Right lobe of liver (tissue), 6 donors: Measurements from ENCODE around the gene MAML2. TPM values are rescaled to one million over a fixed set of nuclear protein-coding genes. Genes with fewer than 3 reads are reported as not detected.

ENCODE experiments used
- ATAC-seq, 4 donors: fragments of 200-7000 bp; cut with Tn5 transposase; one replicate each; pipeline ENCODE4 v1.9.1; 2020; ENCODE audit warnings: mild to moderate bottlenecking in 4 of 4, moderate library complexity in 4 of 4
- DNase-seq, 3 donors: peaks; one replicate each; pipeline ENCODE4 v3.0.0-alpha.2; 2020
- H3K27ac ChIP-seq, 3 donors: fragments of 200-600 bp; one replicate each; pipeline ENCODE4 v1.8.0; 2022
- H3K27me3 ChIP-seq, 2 donors: fragments of 200-600 bp; one replicate each; pipeline ENCODE4 v1.8.0; 2022
- H3K36me3 ChIP-seq, 4 donors: fragments of 200-600 bp; sonication (generic) in 1 of 4; one replicate each; pipeline versions ENCODE4 v1.5.1 to v1.8.0; 2017 to 2022; ENCODE audit warnings: control low read depth in 1 of 4
- H3K4me1 ChIP-seq, 4 donors: fragments of 200-600 bp; sonication (generic) in 1 of 4; one replicate each; pipeline versions ENCODE4 v1.5.1 to v1.8.0; 2017 to 2022; ENCODE audit warnings: control low read depth in 1 of 4
- H3K4me3 ChIP-seq, 3 donors: fragments of 200-600 bp; one replicate each; pipeline ENCODE4 v1.8.0; 2022
- H3K9me3 ChIP-seq, 4 donors: fragments of 200-600 bp; sonication (generic) in 1 of 4; one replicate each; pipeline versions ENCODE4 v1.5.1 to v1.8.0; 2017 to 2022; ENCODE audit warnings: control low read depth in 1 of 4
- POLR2A ChIP-seq: fragments of 450-650 bp; IDR thresholded peaks from one replicate; pipeline ENCODE4 v1.6.1; 2017; ENCODE audit warnings: antibody characterized with exemption, mild to moderate bottlenecking
- WGBS: methylation state at CpG from one replicate; pipeline ENCODE4 v1.1.6; 2018; ENCODE audit warnings: low coverage, low lambda C conversion rate; ENCODE audit not compliant: insufficient coverage; ENCODE audit errors: missing lambda C conversion rate; 5-methylcytosine and 5-hydroxymethylcytosine counted together
- intact Hi-C, 2 donors: fragments of 100-400 bp; cut with DNase I; formaldehyde crosslinking; loops; one replicate each; pipeline versions ENCODE4 v1.11.2 to v1.14.1; 2022
- total RNA-seq, 6 experiments: library from RNA; depleted of rRNA in 2 of 6; stranded (reverse); fragments of >200 nt in 2 of 6; fragmentation: NEBNext Ultra II Directional in 3 of 6; extraction: Animal tissue kit (Norgen Biotek cat#: 25700) in 3 of 6; gene quantifications; one replicate each; pipeline versions ENCODE4 v1.1.0 to v1.2.4, GENCODE V29; 2016 to 2023
- TF ChIP-seq, protein P1 (sequence below), 4 donors: fragments of 200-600 bp in 3 of 4; fragments of 450-650 bp in 1 of 4; IDR thresholded peaks; one replicate each; pipeline versions ENCODE4 v1.5.1 to v1.8.0; 2016 to 2022; ENCODE audit warnings: antibody characterized with exemption in 4 of 4, mild to moderate bottlenecking in 2 of 4
- donor health status: DM: no; HTN: yes; CAD: no.
- donor health status: DM: no; HTN: no; CAD: no.
- donor health status: DM: no; HTN: no; CAD: no.
- donor health status: DM: no; HTN: yes; CAD: no.
- donor health status: DM: no; HTN: yes; CAD: no.

MAML2 gene
- total RNA-seq, 6 experiments from 2014 or later = 0.92 to 2.3 (median 1.9) TPM

DNA sequence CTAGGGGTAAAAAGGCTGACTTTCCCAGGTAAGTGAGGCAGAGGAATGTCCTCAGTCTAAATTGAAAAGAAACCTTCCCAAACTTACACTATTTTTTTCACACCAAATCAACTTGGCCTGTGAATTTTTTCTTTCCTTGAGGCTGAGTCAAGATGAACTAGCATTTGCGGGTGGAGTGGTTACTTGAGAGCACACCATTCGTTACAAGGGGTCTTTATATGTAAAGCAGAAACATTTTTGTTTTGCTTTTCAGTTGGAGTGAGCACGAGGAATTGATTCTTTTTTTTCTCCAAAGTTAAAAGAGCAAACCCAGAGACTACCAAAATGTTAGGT lies 36.4 kb downstream of the MAML2 start:
- H3K9me3 ChIP-seq = no peaks in the 10 kb centered on the region
- H3K36me3 ChIP-seq = no peaks in the 10 kb centered on the region
- TF ChIP-seq, protein P1, sequence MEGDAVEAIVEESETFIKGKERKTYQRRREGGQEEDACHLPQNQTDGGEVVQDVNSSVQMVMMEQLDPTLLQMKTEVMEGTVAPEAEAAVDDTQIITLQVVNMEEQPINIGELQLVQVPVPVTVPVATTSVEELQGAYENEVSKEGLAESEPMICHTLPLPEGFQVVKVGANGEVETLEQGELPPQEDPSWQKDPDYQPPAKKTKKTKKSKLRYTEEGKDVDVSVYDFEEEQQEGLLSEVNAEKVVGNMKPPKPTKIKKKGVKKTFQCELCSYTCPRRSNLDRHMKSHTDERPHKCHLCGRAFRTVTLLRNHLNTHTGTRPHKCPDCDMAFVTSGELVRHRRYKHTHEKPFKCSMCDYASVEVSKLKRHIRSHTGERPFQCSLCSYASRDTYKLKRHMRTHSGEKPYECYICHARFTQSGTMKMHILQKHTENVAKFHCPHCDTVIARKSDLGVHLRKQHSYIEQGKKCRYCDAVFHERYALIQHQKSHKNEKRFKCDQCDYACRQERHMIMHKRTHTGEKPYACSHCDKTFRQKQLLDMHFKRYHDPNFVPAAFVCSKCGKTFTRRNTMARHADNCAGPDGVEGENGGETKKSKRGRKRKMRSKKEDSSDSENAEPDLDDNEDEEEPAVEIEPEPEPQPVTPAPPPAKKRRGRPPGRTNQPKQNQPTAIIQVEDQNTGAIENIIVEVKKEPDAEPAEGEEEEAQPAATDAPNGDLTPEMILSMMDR (IDR thresholded peaks at IDR 0.05) = no peak
- TF ChIP-seq POLR2A = no peak
- H3K4me3 ChIP-seq = no peak overlapping the region
- intact Hi-C loops = no loop called here
- 18% methylated on average over 3 of the region's 3 CpGs for WGBS
- no peaks in the 10 kb centered on the region for H3K27me3 ChIP-seq
- DNase-seq (no peak), ATAC-seq (no peak)
- peak overlapping the region; percentile 7 to 58 (median 43) for H3K27ac ChIP-seq
- no peaks in the 10 kb centered on the region for H3K4me1 ChIP-seq

DNA sequence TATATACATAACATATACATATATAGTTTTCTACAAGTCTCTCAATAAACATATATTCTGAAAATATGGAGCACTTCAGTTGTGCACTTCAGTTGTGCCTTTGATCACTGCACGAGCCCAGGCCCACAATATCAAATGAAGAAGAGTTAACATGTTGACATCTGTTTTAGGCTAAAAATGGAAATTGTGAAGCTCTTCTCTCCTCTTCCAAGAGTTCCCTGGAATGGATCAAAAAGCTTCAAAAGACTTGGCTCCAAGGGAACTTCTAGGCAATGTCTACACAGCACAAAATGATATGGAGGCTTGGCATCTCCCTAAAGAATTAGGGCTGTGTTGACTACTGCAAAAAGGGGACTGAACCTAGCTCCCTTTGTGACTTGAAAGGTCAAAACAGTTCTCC lies 36.9 kb downstream of the MAML2 start:
- ATAC-seq (no peak), DNase-seq (no peak)
- intact Hi-C loops = no loop called here
- Histone ChIP-seq H3K27ac (peak overlapping the region; percentile 7 to 58 (median 43)), H3K36me3 (no peaks in the 10 kb centered on the region), H3K9me3 (no peaks in the 10 kb centered on the region), H3K4me3 (no peak overlapping the region), H3K27me3 (no peaks in the 10 kb centered on the region), H3K4me1 (no peaks in the 10 kb centered on the region)
- TF ChIP-seq, protein P1 (IDR thresholded peaks at IDR 0.05) = no peak
- no peak for TF ChIP-seq POLR2A
- WGBS = 62% methylated on average over 1 of the region's 1 CpG

DNA sequence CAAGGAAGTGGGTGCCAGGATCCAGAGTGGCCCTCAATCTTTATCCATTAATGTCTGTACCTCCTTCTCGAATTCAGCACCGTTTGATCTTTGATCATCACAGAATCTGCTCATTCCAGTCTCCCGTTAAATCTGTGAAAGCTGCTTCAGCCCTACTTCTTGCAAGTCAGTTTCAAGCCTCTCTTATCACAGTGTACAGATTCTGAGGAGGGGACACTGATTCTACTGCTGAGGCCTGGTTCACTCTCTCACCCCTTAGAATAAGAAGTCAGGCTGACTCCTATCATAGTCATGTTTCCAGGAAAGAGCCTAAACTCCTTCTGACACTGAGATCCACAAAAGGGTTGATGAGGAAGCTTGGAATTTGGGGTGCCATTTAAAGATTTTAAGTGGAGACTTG lies 39.0 kb downstream of the MAML2 start:
- Histone ChIP-seq H3K27me3 (no peaks in the 10 kb centered on the region), H3K4me3 (no peak overlapping the region), H3K9me3 (no peaks in the 10 kb centered on the region), H3K4me1 (no peaks in the 10 kb centered on the region), H3K27ac (no peak overlapping the region), H3K36me3 (no peaks in the 10 kb centered on the region)
- WGBS = 60% methylated on average over 2 of the region's 3 CpGs
- TF ChIP-seq, protein P1 (IDR thresholded peaks at IDR 0.05) = no peak
- no peak for TF ChIP-seq POLR2A
- intact Hi-C loops = no loop called here
- ATAC-seq (no peak), DNase-seq (no peak)

DNA sequence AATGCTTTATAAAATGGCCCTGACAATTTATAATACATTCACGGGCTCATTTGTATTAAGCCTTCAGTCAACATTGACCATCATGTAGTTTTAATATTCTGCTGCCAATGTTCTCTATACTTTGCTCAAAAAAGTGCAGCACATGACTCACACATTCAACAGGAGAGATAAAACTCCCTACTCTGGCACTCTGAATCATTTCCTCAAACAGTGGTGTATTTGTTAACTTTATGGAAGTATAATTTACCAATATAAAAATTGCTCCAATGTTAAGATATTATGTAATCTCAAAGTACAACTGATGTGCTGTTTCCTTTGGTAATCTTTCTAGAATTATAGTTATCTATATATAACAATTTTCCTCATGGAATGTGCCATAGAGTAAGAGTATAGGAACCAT lies 39.9 kb downstream of the MAML2 start:
- Histone ChIP-seq H3K4me3 (no peak overlapping the region), H3K27me3 (no peaks in the 10 kb centered on the region), H3K4me1 (no peaks in the 10 kb centered on the region), H3K27ac (no peak overlapping the region), H3K9me3 (no peaks in the 10 kb centered on the region), H3K36me3 (no peaks in the 10 kb centered on the region)
- intact Hi-C loops = no loop called here
- WGBS = 67% methylated on average over 1 of the region's 1 CpG
- no peak for TF ChIP-seq POLR2A
- TF ChIP-seq, protein P1 (IDR thresholded peaks at IDR 0.05) = no peak
- ATAC-seq (peak; percentile 34 to 57 (median 45)), DNase-seq (no peak)

DNA sequence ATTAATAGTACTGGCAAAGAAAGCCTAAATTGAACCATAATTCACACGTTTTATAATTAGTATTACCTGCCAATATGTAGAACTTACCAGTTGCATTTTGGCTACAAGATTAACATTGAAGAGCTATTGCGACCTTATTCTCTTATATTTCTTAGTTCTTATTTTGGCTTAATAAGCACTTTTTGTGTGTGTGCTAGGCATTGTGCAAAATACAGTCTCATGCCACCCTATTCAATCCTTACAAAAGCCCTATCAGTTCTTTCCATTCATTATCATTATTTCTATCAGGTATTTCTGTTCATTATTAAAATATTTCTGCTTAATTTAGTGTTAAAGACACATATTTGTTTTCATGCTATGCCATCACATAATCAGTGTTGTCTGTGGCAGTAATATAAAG lies 41.2 kb downstream of the MAML2 start:
- Histone ChIP-seq H3K9me3 (no peaks in the 10 kb centered on the region), H3K4me1 (no peaks in the 10 kb centered on the region), H3K36me3 (no peaks in the 10 kb centered on the region), H3K27me3 (no peaks in the 10 kb centered on the region), H3K4me3 (no peak overlapping the region), H3K27ac (no peak overlapping the region)
- ATAC-seq (no peak), DNase-seq (no peak)
- WGBS = 75% methylated on average over 2 of the region's 2 CpGs
- TF ChIP-seq, protein P1 (IDR thresholded peaks at IDR 0.05) = no peak
- intact Hi-C loops = no loop called here
